Mucosa of gallbladder (tissue), 1 donor: ENCODE measurements around the gene SIRPD. TPM values are rescaled to one million over a fixed set of nuclear protein-coding genes. Genes with fewer than 3 reads are reported as not detected.

ENCODE experiments used
- DNase-seq: peaks from one replicate; pipeline ENCODE4 v3.0.0-alpha.2; 2020; ENCODE audit warnings: low spot score
- total RNA-seq: library from RNA; stranded (reverse); gene quantifications from one replicate; pipeline ENCODE4 v1.2.1, GENCODE V29; 2021
- donor health status: DM: no; HTN: no; CAD: no.

The SIRPD gene
- total RNA-seq, 1 donor from 2014 or later = 0.40 TPM

- no peak for DNase-seq
Observed at GRCh38 chr20:1494436-1494835, 63.1 kb downstream of the SIRPD start.

DNA sequence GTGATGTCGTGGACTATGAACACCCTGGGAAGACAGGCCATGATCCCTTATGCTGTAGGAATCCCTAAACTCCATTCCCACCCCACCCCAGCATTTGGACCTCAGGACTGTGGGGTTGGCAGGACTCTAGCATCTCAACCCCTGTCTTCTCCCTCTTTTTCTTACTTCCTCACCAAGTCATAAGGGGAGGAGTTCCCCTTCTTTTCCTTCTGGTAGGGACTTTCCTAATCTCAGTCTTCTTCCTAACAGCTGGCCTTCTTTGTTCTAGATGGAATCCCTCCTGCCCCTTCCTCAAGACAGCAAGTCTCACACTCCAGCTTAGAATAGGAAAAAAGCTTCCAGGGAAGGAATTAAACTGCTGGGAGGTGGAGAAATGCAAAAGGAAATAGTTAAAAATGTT is 64.0 kb downstream of the SIRPD start:
- no peak for DNase-seq

DNA sequence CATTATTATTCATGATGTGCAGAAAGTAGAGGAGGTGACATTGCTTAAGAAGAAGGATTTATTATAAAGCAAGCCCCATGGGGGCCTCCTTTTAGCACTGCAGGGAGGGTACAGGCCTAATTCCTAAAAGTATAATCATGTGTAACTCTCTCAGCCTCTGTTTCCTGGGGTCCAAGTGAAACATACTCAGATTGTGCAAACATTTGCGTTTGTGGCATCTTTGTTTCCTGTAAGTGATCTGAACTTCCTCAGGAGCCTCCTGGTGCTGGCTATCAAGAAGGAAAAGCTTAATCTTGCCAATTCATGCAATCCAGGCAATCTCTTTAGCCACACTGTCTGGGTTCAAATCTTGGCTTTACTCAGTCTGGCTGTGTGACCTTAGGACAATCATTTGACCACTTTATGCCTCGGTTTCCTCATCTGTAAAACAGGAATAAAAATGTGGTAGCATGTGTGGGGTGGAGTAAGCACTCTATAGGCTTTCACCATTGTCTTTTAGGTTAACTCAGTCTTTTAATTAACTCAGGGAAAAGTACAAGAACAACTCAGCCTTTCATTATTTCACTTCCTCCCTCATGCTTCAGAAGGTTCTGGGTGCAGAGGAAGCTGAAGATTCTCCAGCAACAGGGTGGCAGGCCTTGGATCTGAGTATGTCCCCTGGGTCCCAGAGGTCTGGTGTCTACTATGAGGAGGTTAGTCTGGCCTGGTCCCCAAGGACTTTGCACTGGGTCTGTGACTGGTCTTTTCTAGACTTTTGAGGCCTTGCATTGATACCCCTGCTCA is 65.5 kb downstream of the SIRPD start:
- no peak for DNase-seq

- DNase-seq = no peak
Observed at GRCh38 chr20:1491281-1491840, 66.1 kb downstream of the SIRPD start, which contains the start of gene SIRPB2. Gene SIRPB2 (minus strand): TSS chr20:1491420. CDS start chr20:1491359, 61 bp downstream.

GRCh38 chr20:1490643-1491195 is 66.8 kb downstream of the SIRPD start:
- DNase-seq = no peak

DNA sequence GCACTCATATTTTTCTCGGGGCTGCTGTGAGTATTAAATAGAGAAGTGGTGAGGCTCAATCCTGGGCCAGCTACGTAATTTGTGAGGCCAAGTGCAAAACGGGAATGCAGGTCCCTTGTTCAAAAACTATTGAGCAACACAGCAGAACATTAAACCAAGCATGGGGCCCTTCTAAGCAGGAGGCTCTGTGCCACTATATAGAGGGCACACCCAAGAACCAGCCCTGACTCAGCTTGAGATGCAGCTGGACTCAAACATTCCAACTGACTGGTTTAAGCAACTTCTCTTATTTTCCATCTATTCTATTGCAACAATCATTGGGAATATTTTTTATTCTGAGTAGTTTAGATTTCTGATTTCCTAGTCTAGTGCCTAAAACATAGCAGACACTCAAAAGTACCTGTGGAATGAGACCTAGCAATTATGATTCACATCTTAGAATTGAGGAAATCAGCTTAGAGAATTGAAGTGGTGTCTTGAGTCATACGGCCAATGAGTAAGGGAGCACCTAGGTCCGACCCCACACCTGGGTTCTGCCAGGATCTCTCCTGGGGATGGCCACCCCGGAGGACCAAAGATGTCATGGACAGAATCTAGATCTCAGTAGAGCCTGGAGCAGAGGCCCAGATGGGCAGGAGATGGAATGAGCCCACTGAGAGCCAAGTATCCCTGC is 67.6 kb downstream of the SIRPD start:
- DNase-seq = no peak

- DNase-seq = no peak
Observed at GRCh38 chr20:1489325-1489724, 68.2 kb downstream of the SIRPD start.

GRCh38 chr20:1486566-1486965 is 70.9 kb downstream of the SIRPD start:
- DNase-seq = no peak

GRCh38 chr20:1484438-1485116 is 72.9 kb downstream of the SIRPD start:
- no peak for DNase-seq

Other genes starting within 250 kb of the SIRPD start
- 176 TPM for gene SDCBP2, start 228.6 kb downstream of the SIRPD start, total RNA-seq
- gene FKBP1A, start 164.7 kb downstream of the SIRPD start, total RNA-seq = 177 TPM
- 77.5 TPM for gene NSFL1C, start 90.9 kb downstream of the SIRPD start, total RNA-seq
- 3.7 TPM for gene SIRPB2, start 66.3 kb downstream of the SIRPD start, total RNA-seq
- gene SIRPB1, start 62.3 kb upstream of the SIRPD start, total RNA-seq = 16.3 TPM
- gene SIRPG, start 100.1 kb upstream of the SIRPD start, total RNA-seq = 1.2 TPM